H9 (cell line): ENCODE data around the gene SGCD. TPM values are rescaled to one million over a fixed set of nuclear protein-coding genes. Genes with fewer than 3 reads are reported as not detected.

Experiments used
- DNase-seq: peaks from one replicate; pipeline ENCODE4 v3.0.0-alpha.2; 2017
- H2AFZ ChIP-seq: one replicate; pipeline ENCODE4 v1.6.1; 2013; ENCODE audit warnings: mild to moderate bottlenecking, low read length, control low read depth, moderate library complexity
- H2AK5ac ChIP-seq: 2 replicates; pipeline ENCODE4 v1.6.1; 2013; ENCODE audit warnings: low read length, control low read depth, mixed read lengths; ENCODE audit not compliant: insufficient read length
- H2BK120ac ChIP-seq: one replicate; pipeline ENCODE4 v1.6.1; 2013; ENCODE audit warnings: low read depth, mild to moderate bottlenecking, low read length, control low read depth, inconsistent platforms; ENCODE audit not compliant: poor library complexity, severe bottlenecking
- H2BK12ac ChIP-seq: 2 replicates; pipeline ENCODE4 v1.6.1; 2013; ENCODE audit warnings: low read length, control low read depth, mixed read lengths, low read depth; ENCODE audit not compliant: insufficient read length
- H2BK15ac ChIP-seq: 2 replicates; pipeline ENCODE4 v1.6.1; 2013; ENCODE audit warnings: low read depth, low read length, control low read depth
- H2BK20ac ChIP-seq: one replicate; pipeline ENCODE4 v1.6.1; 2013; ENCODE audit warnings: low read depth, mild to moderate bottlenecking, low read length, control low read depth, inconsistent platforms; ENCODE audit not compliant: poor library complexity, severe bottlenecking
- H2BK5ac ChIP-seq: 2 replicates; pipeline ENCODE4 v1.6.1; 2013; ENCODE audit warnings: low read length, control low read depth, mixed read lengths; ENCODE audit not compliant: insufficient read length
- H3K14ac ChIP-seq: 2 replicates; pipeline ENCODE4 v1.6.1; 2013; ENCODE audit warnings: low read length, control low read depth; ENCODE audit not compliant: insufficient read depth
- H3K18ac ChIP-seq: 2 replicates; pipeline ENCODE4 v1.6.1; 2013; ENCODE audit warnings: low read depth, mild to moderate bottlenecking, mixed read lengths, low read length, control low read depth; ENCODE audit not compliant: insufficient read length
- H3K23ac ChIP-seq: 2 replicates; pipeline ENCODE4 v1.6.1; 2013; ENCODE audit warnings: low read length, control low read depth, mixed read lengths, low read depth; ENCODE audit not compliant: insufficient read length
- H3K23me2 ChIP-seq: 2 replicates; pipeline ENCODE4 v1.6.1; 2013; ENCODE audit warnings: low read depth, mild to moderate bottlenecking, mixed read lengths, low read length, control low read depth; ENCODE audit not compliant: insufficient read length, poor library complexity, severe bottlenecking
- H3K27ac ChIP-seq: 2 replicates; pipeline ENCODE4 v1.5.1; 2013; ENCODE audit warnings: low read length, control low read depth, mixed read lengths, low read depth; ENCODE audit not compliant: insufficient read length
- H3K27me3 ChIP-seq: 2 replicates; pipeline ENCODE4 v1.6.1; 2013; ENCODE audit warnings: low read length, control low read depth, inconsistent platforms; ENCODE audit not compliant: insufficient read depth
- H3K4ac ChIP-seq: 2 replicates; pipeline ENCODE4 v1.6.1; 2013; ENCODE audit warnings: low read depth, mild to moderate bottlenecking, control low read depth, inconsistent platforms, low read length, moderate library complexity
- H3K4me1 ChIP-seq: 2 replicates; pipeline ENCODE4 v1.6.1; 2013; ENCODE audit warnings: low read length, control low read depth, inconsistent platforms; ENCODE audit not compliant: insufficient read depth
- H3K4me2 ChIP-seq: 2 replicates; pipeline ENCODE4 v1.6.1; 2013; ENCODE audit warnings: low read length, control low read depth, mixed read lengths; ENCODE audit not compliant: insufficient read length, insufficient read depth
- H3K56ac ChIP-seq: 2 replicates; pipeline ENCODE4 v1.6.1; 2013; ENCODE audit warnings: low read depth, mild to moderate bottlenecking, mixed read lengths, low read length, control low read depth; ENCODE audit not compliant: insufficient read length
- H3K79me1 ChIP-seq: 2 replicates; pipeline ENCODE4 v1.6.1; 2013; ENCODE audit warnings: low read depth, mild to moderate bottlenecking, moderate library complexity, low read length, control low read depth, inconsistent platforms; ENCODE audit not compliant: insufficient read depth, poor library complexity, severe bottlenecking
- H3K79me2 ChIP-seq: 2 replicates; pipeline ENCODE4 v1.6.1; 2013; ENCODE audit warnings: low read length, control low read depth, inconsistent platforms; ENCODE audit not compliant: insufficient read depth
- H3K9ac ChIP-seq: 2 replicates; pipeline ENCODE4 v1.6.1; 2013; ENCODE audit warnings: low read length, control low read depth, mixed read lengths; ENCODE audit not compliant: insufficient read length; ENCODE audit errors: extremely low read depth
- H3K9me3 ChIP-seq: one replicate; pipeline ENCODE4 v1.6.1; 2013; ENCODE audit warnings: low read depth, low read length, inconsistent platforms; ENCODE audit not compliant: control insufficient read depth
- H3T11ph ChIP-seq: one replicate; pipeline ENCODE4 v1.6.1; 2013; ENCODE audit warnings: mild to moderate bottlenecking, low read length, control low read depth, inconsistent platforms
- H4K20me1 ChIP-seq: one replicate; pipeline ENCODE4 v1.6.1; 2013; ENCODE audit not compliant: control insufficient read depth, insufficient read length, insufficient read depth
- H4K5ac ChIP-seq: 2 replicates; pipeline ENCODE4 v1.6.1; 2013; ENCODE audit warnings: low read depth, mild to moderate bottlenecking, mixed read lengths, low read length, control low read depth; ENCODE audit not compliant: insufficient read length
- H4K8ac ChIP-seq: replicated peaks from 2 replicates; pipeline ENCODE4 v1.6.1; 2013; ENCODE audit warnings: low read length, control low read depth, mixed read lengths, low read depth; ENCODE audit not compliant: insufficient read length
- H4K91ac ChIP-seq: 2 replicates; pipeline ENCODE4 v1.6.1; 2013; ENCODE audit warnings: low read depth, mild to moderate bottlenecking, moderate library complexity, mixed read lengths, low read length, control low read depth; ENCODE audit not compliant: insufficient read length
- H3K27ac Mint-ChIP-seq, 3 experiments: 2 replicates in 2 of 3; 3 replicates in 1 of 3; pipeline ENCODE4 v1.8.0; 2020 to 2021; ENCODE audit warnings: mixed read lengths in 3 of 3, mild to moderate bottlenecking in 1 of 3, moderate library complexity in 1 of 3
- H3K27me3 Mint-ChIP-seq: 2 replicates; pipeline ENCODE4 v1.8.0; 2021; ENCODE audit warnings: low read depth, mild to moderate bottlenecking, moderate library complexity, mixed read lengths
- H3K36me3 Mint-ChIP-seq, 3 experiments: 2 replicates in 2 of 3; 3 replicates in 1 of 3; pipeline ENCODE4 v1.8.0; 2020 to 2021; ENCODE audit warnings: low read depth in 3 of 3, mixed read lengths in 3 of 3; ENCODE audit not compliant: insufficient read depth in 1 of 3
- H3K4me1 Mint-ChIP-seq, 2 experiments: 2 replicates each; pipeline ENCODE4 v1.8.0; 2020; ENCODE audit warnings: mixed read lengths in 2 of 2
- H3K4me3 Mint-ChIP-seq, 2 experiments: 2 replicates in 1 of 2; 3 replicates in 1 of 2; pipeline ENCODE4 v1.8.0; 2020 to 2021; ENCODE audit warnings: mild to moderate bottlenecking in 2 of 2, mixed read lengths in 2 of 2, moderate library complexity in 1 of 2
- H3K9me3 Mint-ChIP-seq, 2 experiments: 2 replicates in 1 of 2; 3 replicates in 1 of 2; pipeline ENCODE4 v1.8.0; 2020; ENCODE audit warnings: mild to moderate bottlenecking in 2 of 2, mixed read lengths in 2 of 2, moderate library complexity in 1 of 2
- CTCF ChIP-seq: fragments of 200-600 bp; sonication (generic); conservative IDR thresholded peaks from 3 replicates; pipeline ENCODE4 v1.8.0; 2021; ENCODE audit warnings: antibody characterized with exemption, mild to moderate bottlenecking
- WGBS: extraction: QIAGEN DNeasy Blood & Tissue Kit; methylation state at CpG from one replicate; pipeline ENCODE4 v1.1.7; 2013; ENCODE audit warnings: missing lambda C conversion rate, low lambda C conversion rate, mixed read lengths; ENCODE audit not compliant: insufficient read length; ENCODE audit errors: extremely low coverage; 5-methylcytosine and 5-hydroxymethylcytosine counted together
- total RNA-seq: library from RNA; stranded (reverse); gene quantifications from 2 replicates; pipeline ENCODE4 v1.2.1, GENCODE V29; 2021

The SGCD gene
- total RNA-seq, 1 experiment from 2014 or later, result 0.11 TPM

- no CpG with 5 or more reads among the region's 2 CpGs for WGBS
- Mint-ChIP-seq H3K36me3 (no peaks in the 10 kb centered on the region), H3K4me3 (no peak overlapping the region; a peak in 1 of 5 replicates), H3K4me1 (peaks cover 48 to 61% of the 10 kb centered on the region in 2 experiments), H3K27ac (peak overlapping the region in 2 of 3 experiments; percentile 16 to 83; a peak in 4 of 7 replicates), H3K9me3 (no peaks in the 10 kb centered on the region), H3K27me3 (no peaks in the 10 kb centered on the region; the same call in 1 of the 2 replicates)
- H3K23ac ChIP-seq, result no peak overlapping the region
- H3K9ac ChIP-seq, result no peak overlapping the region
- H3K79me2 ChIP-seq, result no peaks in the 10 kb centered on the region
- H2BK5ac ChIP-seq, result no peak overlapping the region
- no peak for DNase-seq
- H2BK20ac ChIP-seq, result no peak overlapping the region
- H3K14ac ChIP-seq, result no peak overlapping the region
- H2AFZ ChIP-seq, result no peak overlapping the region
- no peaks in the 10 kb centered on the region for H3K9me3 ChIP-seq
- H4K20me1 ChIP-seq, result no peaks in the 10 kb centered on the region
- no peak overlapping the region for H3K4ac ChIP-seq
- no peak overlapping the region for H2BK15ac ChIP-seq
- H2AK5ac ChIP-seq, result no peak overlapping the region
- H3K23me2 ChIP-seq, result no peaks in the 10 kb centered on the region
- no peak overlapping the region for H4K91ac ChIP-seq
- no peak overlapping the region for H2BK12ac ChIP-seq
- TF ChIP-seq CTCF, result no peak
- no peaks in the 10 kb centered on the region for H3K79me1 ChIP-seq
- H3K4me2 ChIP-seq, result no peak overlapping the region
- H3K56ac ChIP-seq, result no peak overlapping the region
- no peak overlapping the region for H3K18ac ChIP-seq
- H2BK120ac ChIP-seq, result no peak overlapping the region
- H3K4me1 ChIP-seq, result no peaks in the 10 kb centered on the region; the same call in 1 of the 2 replicates
- no peak overlapping the region for H3T11ph ChIP-seq
- no peak overlapping the region for H4K5ac ChIP-seq
- H3K27me3 ChIP-seq, result no peaks in the 10 kb centered on the region
- no peak overlapping the region for H4K8ac ChIP-seq
- no peak overlapping the region for H3K27ac ChIP-seq
Measured at GRCh38 chr5:156682971-156683370, 356.0 kb downstream of the SGCD start.
